PFSK-1 (cell line): ENCODE measurements around the gene TOGARAM1.

Experiments used
- FOXP2 ChIP-seq: optimal IDR thresholded peaks from 2 replicates; pipeline ENCODE3; 2011; ENCODE audit warnings: borderline replicate concordance, control low read depth, inconsistent platforms; ENCODE audit not compliant: insufficient read depth; ENCODE audit errors: extremely low read length, extremely low read depth
- POLR2AphosphoS5 ChIP-seq: IDR thresholded peaks from 2 replicates; pipeline ENCODE4 v1.6.1; 2012; ENCODE audit warnings: low read depth, mild to moderate bottlenecking, control low read depth, low read length, moderate library complexity
- REST ChIP-seq, 2 experiments: IDR thresholded peaks; 2 replicates each; pipeline versions ENCODE4 v1.6.1 to v1.8.0; 2011 to 2012; ENCODE audit warnings: low read depth in 2 of 2, low read length in 2 of 2, control low read depth in 1 of 2, inconsistent platforms in 1 of 2, mild to moderate bottlenecking in 1 of 2, moderate library complexity in 1 of 2; ENCODE audit not compliant: insufficient read depth in 1 of 2
- SIN3A ChIP-seq: IDR thresholded peaks from 2 replicates; pipeline ENCODE4 v1.6.1; 2012; ENCODE audit warnings: mild to moderate bottlenecking, low read length, moderate library complexity, borderline replicate concordance; ENCODE audit not compliant: insufficient read depth

GRCh38 chr14:45051180-45051579, 89.2 kb downstream of the TOGARAM1 start:
- TF ChIP-seq POLR2AphosphoS5 = no peak
- TF ChIP-seq FOXP2 = no peak
- TF ChIP-seq REST (IDR thresholded peaks at IDR 0.05; ENCODE audit: insufficient read depth in 1 of 2, low read depth in 2 of 2, low read length in 2 of 2) = no peak
- TF ChIP-seq SIN3A = no peak
